RWPE2 (cell line): Measurements from ENCODE around the gene SVIL.

ENCODE experiments used
- ATAC-seq: fragments of 200-7000 bp; cut with Tn5 transposase; 3 replicates; pipeline ENCODE4 v1.9.1; 2021; ENCODE audit warnings: low read depth
- DNase-seq: peaks from one replicate; pipeline ENCODE4 v3.0.0-alpha.2; 2020; ENCODE audit warnings: low spot score
- H3K27ac ChIP-seq: fragments of 450-650 bp; 2 replicates; pipeline ENCODE4 v1.5.1; 2017; ENCODE audit warnings: mild to moderate bottlenecking; ENCODE audit not compliant: poor library complexity, severe bottlenecking
- H3K27me3 ChIP-seq: fragments of 250-450 bp; sonication (Bioruptor Pico); 2 replicates; pipeline ENCODE4 v1.5.1; 2021; ENCODE audit warnings: mild to moderate bottlenecking, moderate library complexity; ENCODE audit not compliant: insufficient read depth, poor library complexity, severe bottlenecking
- H3K36me3 ChIP-seq: fragments of 250-450 bp; sonication (Bioruptor Pico); 2 replicates; pipeline ENCODE4 v1.5.1; 2020; ENCODE audit warnings: low read depth, mild to moderate bottlenecking, moderate library complexity
- H3K4me1 ChIP-seq: fragments of 250-450 bp; sonication (Bioruptor Pico); 2 replicates; pipeline ENCODE4 v1.5.1; 2021; ENCODE audit warnings: mild to moderate bottlenecking, moderate library complexity; ENCODE audit not compliant: insufficient read depth, poor library complexity, severe bottlenecking
- H3K4me3 ChIP-seq: fragments of 250-450 bp; sonication (Bioruptor Pico); 2 replicates; pipeline ENCODE4 v1.5.1; 2021; ENCODE audit warnings: mild to moderate bottlenecking, moderate library complexity; ENCODE audit not compliant: severe bottlenecking
- H3K9me3 ChIP-seq: fragments of 250-450 bp; sonication (Bioruptor Pico); 2 replicates; pipeline ENCODE4 v1.5.1; 2021; ENCODE audit warnings: mild to moderate bottlenecking, moderate library complexity; ENCODE audit not compliant: severe bottlenecking
- TF ChIP-seq, protein P1 (sequence below): fragments of 450-650 bp; IDR thresholded peaks from one replicate; pipeline ENCODE4 v1.5.1; 2017; ENCODE audit warnings: mild to moderate bottlenecking, moderate library complexity; ENCODE audit not compliant: poor library complexity, severe bottlenecking

SVIL gene

DNA sequence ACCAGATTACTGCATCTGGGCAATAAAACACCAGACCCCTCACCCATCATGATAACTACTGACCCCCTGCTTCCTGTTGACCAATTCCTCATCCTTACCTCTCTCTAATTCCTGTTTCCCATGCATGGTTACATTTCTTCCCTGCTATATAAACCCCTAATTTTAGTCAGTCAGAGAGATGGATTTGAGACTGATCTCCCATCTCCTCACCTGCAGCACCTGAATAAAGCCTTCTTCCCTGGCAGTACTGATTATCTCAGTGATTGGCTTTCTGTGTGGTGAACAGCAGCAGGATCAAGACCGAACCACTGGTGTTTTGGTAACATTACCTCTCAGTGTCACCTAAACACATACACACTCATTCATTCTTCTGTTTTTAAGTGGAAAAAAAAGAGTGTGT lies 41.2 kb upstream of the SVIL start:
- TF ChIP-seq, protein P1, sequence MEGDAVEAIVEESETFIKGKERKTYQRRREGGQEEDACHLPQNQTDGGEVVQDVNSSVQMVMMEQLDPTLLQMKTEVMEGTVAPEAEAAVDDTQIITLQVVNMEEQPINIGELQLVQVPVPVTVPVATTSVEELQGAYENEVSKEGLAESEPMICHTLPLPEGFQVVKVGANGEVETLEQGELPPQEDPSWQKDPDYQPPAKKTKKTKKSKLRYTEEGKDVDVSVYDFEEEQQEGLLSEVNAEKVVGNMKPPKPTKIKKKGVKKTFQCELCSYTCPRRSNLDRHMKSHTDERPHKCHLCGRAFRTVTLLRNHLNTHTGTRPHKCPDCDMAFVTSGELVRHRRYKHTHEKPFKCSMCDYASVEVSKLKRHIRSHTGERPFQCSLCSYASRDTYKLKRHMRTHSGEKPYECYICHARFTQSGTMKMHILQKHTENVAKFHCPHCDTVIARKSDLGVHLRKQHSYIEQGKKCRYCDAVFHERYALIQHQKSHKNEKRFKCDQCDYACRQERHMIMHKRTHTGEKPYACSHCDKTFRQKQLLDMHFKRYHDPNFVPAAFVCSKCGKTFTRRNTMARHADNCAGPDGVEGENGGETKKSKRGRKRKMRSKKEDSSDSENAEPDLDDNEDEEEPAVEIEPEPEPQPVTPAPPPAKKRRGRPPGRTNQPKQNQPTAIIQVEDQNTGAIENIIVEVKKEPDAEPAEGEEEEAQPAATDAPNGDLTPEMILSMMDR: no peak
- no peak overlapping the region for H3K4me3 ChIP-seq
- ATAC-seq (no peak), DNase-seq (no peak)
- no peaks in the 10 kb centered on the region for H3K27me3 ChIP-seq
- H3K27ac ChIP-seq: no peak overlapping the region
- H3K36me3 ChIP-seq: no peaks in the 10 kb centered on the region; the same call in 1 of the 2 replicates
- H3K9me3 ChIP-seq: no peaks in the 10 kb centered on the region
- H3K4me1 ChIP-seq: no peaks in the 10 kb centered on the region

DNA sequence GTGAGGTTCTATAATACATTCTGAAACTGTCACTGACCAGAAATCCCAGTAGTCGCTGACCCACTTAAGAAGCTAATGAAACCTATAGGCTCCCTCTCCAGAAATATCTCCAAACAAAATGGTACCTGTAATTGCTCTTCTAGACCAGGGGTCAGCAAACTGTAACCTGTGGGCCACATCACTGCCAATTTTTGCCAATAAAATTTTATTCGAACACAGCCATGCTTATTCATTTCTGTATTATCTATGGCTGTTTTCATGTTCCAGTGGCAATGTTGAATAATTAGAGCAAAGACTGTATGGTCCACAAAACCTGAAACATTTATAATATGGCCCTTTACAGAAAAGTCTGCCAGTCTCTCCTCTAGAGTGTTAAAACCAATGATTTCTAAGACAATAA lies 37.2 kb upstream of the SVIL start:
- no peak overlapping the region for H3K27ac ChIP-seq
- ATAC-seq (no peak), DNase-seq (no peak)
- H3K9me3 ChIP-seq: no peaks in the 10 kb centered on the region
- H3K27me3 ChIP-seq: no peaks in the 10 kb centered on the region
- no peaks in the 10 kb centered on the region; the same call in 1 of the 2 replicates for H3K36me3 ChIP-seq
- peaks cover 15% of the 10 kb centered on the region for H3K4me1 ChIP-seq
- no peak overlapping the region for H3K4me3 ChIP-seq
- TF ChIP-seq, protein P1: no peak

GRCh38 chr10:29671228-29671780 lies 36.5 kb upstream of the SVIL start:
- DNase-seq (no peak), ATAC-seq (no peak)
- peaks cover 15% of the 10 kb centered on the region for H3K4me1 ChIP-seq
- H3K36me3 ChIP-seq: no peaks in the 10 kb centered on the region
- H3K27ac ChIP-seq: no peak overlapping the region
- H3K9me3 ChIP-seq: no peaks in the 10 kb centered on the region
- TF ChIP-seq, protein P1: no peak
- no peaks in the 10 kb centered on the region for H3K27me3 ChIP-seq
- no peak overlapping the region for H3K4me3 ChIP-seq

GRCh38 chr10:29670761-29671160 lies 36.0 kb upstream of the SVIL start:
- no peak overlapping the region for H3K27ac ChIP-seq

DNA sequence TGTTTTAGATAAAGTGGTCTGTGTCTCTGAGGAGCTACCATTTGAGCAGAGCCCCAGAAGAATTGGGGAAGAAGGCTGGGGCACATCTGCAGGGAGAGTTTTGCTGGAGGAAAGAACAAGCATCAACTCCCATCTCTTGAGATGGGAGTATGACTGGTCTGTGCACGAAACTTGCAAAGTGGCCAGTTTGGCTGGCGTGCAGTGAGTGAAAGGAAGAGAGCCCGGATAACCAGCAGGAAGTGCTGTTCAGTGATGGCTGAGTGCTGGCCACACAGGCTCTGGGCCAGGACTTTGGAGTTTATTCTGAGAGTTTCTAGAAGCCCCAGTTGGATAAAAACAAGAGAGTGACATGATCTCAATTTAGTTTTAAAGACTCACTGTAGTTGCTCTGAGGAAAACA lies 34.4 kb upstream of the SVIL start:
- peak; percentile 35; the same call in 2 of the 3 replicates for ATAC-seq
- no peaks in the 10 kb centered on the region for H3K27me3 ChIP-seq
- TF ChIP-seq, protein P1: no peak
- H3K9me3 ChIP-seq: no peaks in the 10 kb centered on the region
- H3K27ac ChIP-seq: peak overlapping the region; percentile 68
- H3K4me3 ChIP-seq: no peak overlapping the region
- DNase-seq: no peak
- H3K36me3 ChIP-seq: no peaks in the 10 kb centered on the region
- peaks cover 15% of the 10 kb centered on the region for H3K4me1 ChIP-seq

More at GRCh38 chr10:29670761-29671160, 36.0 kb upstream of the SVIL start:
- H3K27me3 ChIP-seq: no peaks in the 10 kb centered on the region
- no peak overlapping the region for H3K4me3 ChIP-seq
- TF ChIP-seq, protein P1: no peak
- peaks cover 15% of the 10 kb centered on the region for H3K4me1 ChIP-seq
- H3K36me3 ChIP-seq: no peaks in the 10 kb centered on the region
- DNase-seq: no peak
- ATAC-seq: no peak
- H3K9me3 ChIP-seq: no peaks in the 10 kb centered on the region
